GM03348 (cell line): ENCODE results near the gene CSE1L.
"Not testable (repeated sequence)": the region's sequence is repeated elsewhere in the genome, so short reads cannot be mapped to it uniquely, and the experiment has no call there.

Experiments used
- DNase-seq: peaks from one replicate; pipeline ENCODE4 v3.0.0; 2012; ENCODE audit warnings: low spot score

CSE1L gene

GRCh38 chr20:49063279-49063678 is 17.2 kb downstream of the CSE1L start:
- DNase-seq = no peak

DNA sequence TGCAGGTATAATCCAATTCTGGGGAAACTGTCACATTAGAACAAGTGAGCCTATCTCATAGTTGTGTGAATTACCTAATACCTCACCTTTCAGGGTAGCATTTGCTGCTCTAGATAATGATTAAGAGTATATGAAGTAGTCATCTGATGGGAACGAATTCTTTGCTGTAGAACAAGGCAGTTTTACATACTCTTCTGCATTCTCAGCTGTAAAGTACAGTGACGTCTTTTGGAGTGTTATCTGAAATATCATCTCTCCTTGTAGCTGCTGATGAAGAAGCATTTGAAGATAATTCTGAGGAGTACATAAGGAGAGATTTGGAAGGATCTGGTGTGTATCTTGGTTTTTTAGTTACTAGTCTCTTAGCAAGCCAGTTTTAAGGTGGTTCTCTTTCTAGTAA is 28.4 kb downstream of the CSE1L start:
- DNase-seq = no peak

DNA sequence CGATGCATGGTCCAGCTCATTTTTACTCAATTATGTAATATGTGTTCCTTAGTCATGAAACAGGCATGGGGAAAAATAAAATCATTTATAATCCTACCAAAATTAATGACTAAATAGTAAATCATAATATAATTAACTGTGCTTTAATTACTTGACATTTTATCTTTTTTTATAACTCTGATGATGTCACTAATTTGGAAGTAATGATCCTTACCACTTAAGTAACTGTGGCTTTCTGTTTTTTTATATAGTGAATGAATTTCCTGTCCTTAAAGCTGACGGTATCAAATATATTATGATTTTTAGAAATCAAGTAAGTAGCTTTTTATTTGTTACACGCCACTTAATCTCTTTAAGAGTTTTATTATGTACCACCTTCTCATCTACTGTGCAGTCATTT is 32.2 kb downstream of the CSE1L start:
- DNase-seq = no peak

- not testable (repeated sequence) for DNase-seq
Measured at GRCh38 chr20:49082295-49082694, 36.2 kb downstream of the CSE1L start.

GRCh38 chr20:49091104-49091503 is 45.0 kb downstream of the CSE1L start:
- no peak for DNase-seq

GRCh38 chr20:49091762-49092161 is 45.6 kb downstream of the CSE1L start:
- no peak for DNase-seq

DNA sequence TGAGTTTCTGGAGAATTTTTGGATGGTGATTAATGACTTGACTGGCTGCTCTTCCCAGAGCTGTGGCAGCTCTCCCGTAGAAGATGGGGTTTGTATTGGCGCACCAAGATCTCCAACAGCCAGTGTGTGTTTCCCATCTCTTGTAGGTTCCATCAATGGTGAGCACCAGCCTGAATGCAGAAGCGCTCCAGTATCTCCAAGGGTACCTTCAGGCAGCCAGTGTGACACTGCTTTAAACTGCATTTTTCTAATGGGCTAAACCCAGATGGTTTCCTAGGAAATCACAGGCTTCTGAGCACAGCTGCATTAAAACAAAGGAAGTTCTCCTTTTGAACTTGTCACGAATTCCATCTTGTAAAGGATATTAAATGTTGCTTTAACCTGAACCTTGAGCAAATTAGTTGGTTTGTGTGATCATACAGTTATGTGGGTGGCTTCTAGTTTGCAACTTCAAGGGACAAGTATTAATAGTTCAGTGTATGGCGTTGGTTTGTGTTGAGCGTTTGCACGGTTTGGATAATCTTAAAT is 50.2 kb downstream of the CSE1L start:
- no peak for DNase-seq

- DNase-seq = no peak
Measured at GRCh38 chr20:49097159-49097558, 51.0 kb downstream of the CSE1L start.

DNA sequence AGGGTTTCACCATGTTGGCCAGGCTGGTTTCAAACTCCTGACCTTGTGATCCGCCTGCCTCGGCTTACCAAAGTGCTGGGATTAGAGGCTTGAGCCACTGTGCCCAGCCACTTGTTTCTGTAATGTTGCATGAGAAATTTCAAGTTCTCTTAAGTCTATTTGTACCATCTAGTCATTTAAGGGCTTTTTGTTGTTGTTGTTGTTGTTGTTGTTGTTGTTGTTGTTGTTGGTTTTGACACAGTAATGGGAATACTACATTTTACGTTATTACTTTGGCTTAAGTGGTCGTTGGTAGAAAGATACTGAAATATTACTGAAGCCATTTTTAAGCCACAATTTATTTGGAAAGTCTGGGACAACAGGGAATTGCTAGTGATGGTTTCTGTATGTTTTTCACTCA is 52.0 kb downstream of the CSE1L start:
- no peak for DNase-seq

DNA sequence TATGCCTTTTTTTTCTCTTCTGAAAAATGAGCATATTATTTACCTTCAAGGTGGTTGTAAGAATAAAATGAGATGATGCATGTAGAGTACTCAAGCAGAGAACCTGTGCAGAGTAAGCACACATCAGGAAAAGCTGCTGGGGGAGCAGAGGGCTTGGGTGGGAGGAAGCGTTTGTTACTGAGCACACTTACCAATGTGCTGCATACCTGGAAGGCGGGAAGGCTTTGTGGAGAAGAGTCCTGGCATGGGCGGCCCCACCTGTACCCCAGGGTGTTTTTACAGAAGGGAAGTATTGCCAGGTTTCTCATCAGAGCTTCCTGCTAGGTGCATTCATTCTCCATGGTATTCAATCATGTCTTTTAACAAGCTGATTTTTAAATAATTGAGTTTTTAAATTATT is 52.9 kb downstream of the CSE1L start:
- no peak for DNase-seq

DNA sequence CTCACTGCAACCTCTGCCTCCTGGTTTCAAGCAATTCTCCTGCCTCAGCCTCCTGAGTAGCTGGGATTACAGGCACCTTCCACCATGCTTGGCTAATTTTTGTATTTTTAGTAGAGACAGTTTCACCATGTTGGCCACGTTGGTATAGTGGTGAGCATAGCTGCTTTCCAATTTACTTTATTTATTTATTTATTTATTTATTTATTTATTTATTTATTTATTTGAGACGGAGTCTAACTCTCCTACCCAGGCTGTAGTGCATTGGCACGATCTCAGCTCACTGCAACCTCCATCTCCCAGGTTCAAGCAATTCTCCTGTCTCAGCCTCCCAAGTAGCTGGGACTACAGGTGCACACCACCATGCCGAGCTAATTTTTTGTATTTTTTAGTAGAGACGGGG is 54.2 kb downstream of the CSE1L start:
- DNase-seq = not testable (repeated sequence)

GRCh38 chr20:49100972-49101371 is 54.9 kb downstream of the CSE1L start:
- no peak for DNase-seq

GRCh38 chr20:49103019-49103418 is 56.9 kb downstream of the CSE1L start:
- no peak for DNase-seq

DNA sequence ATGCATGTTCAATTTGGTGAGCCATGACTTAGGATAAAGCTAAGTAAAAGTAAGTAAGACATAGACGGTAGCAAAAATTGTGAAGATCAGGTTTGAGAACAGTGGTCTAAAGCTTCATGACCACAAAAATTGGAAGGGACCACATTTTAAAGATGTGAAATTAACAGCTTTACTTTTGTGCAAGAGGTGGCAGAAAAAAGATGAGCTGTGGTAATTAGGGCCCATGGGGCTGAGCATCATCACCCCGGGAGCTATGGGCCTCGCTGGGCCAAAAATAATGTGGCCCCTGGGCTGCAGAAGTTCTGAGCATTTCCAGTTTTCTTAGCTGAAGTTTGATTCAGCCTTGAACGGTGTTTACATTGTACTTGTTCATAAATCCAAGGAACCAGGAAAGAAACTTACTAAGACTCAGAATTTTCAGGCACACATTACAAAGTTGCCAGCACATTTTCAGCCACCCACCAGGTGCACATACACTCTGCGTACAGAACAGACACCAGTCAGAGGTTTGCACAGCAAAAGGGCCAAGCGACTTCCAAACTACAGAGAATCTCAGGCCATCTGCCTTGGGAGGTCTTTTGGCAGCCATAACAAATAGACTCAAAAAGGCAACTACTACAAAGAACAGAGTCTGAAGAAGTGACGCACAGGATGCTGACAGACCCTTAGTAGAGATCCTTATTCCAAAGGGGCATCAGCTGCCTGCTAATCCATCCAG is 57.7 kb downstream of the CSE1L start:
- no peak for DNase-seq

- no peak for DNase-seq
Measured at GRCh38 chr20:49104365-49104648, 58.2 kb downstream of the CSE1L start.

- not testable (repeated sequence) for DNase-seq
Measured at GRCh38 chr20:49104979-49105547, 59.0 kb downstream of the CSE1L start.

- no peak for DNase-seq
Measured at GRCh38 chr20:49106328-49106727, 60.2 kb downstream of the CSE1L start.

DNA sequence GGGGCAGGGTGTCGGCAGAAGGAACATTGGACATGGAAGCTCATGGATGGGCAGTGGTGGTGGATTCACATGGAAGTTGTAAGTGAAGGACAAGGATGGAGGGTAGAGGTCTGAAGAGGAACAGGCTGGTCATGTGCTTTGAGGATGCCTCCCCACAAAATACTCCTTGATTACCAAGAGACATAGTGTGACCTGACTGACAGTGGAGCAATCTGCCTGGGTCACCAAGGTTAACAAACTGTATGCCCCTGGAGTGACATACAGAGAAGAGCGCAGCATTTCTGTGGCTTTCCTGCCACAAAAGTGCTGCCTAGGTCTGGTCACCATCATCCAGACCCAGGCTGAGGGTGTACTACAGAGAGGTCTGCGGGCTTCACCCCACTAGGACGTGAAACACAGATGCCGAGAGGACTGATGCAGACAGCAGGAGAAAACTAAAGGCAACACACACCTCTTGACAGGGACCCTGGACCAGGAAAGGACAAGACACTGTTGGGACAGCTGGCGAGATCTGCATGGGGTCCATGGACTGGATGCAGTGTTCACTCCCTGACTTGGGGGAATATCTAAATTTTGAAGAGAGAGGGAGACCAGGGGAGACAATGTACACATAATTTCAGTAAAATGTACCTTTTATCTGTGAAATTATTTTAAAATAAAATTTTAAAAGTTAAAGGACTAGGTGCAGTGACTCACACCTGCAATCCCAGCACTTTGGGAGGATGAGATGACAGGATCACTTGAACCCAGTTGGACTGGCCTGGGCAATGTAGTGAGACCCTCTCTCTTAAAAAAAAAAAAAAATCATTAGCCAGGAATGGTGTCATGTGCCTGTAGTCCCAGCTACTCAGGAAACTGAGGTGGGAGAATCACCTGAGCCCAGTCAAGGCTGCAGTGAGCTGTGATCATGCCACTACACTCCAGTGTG is 64.9 kb downstream of the CSE1L start:
- no peak for DNase-seq

DNA sequence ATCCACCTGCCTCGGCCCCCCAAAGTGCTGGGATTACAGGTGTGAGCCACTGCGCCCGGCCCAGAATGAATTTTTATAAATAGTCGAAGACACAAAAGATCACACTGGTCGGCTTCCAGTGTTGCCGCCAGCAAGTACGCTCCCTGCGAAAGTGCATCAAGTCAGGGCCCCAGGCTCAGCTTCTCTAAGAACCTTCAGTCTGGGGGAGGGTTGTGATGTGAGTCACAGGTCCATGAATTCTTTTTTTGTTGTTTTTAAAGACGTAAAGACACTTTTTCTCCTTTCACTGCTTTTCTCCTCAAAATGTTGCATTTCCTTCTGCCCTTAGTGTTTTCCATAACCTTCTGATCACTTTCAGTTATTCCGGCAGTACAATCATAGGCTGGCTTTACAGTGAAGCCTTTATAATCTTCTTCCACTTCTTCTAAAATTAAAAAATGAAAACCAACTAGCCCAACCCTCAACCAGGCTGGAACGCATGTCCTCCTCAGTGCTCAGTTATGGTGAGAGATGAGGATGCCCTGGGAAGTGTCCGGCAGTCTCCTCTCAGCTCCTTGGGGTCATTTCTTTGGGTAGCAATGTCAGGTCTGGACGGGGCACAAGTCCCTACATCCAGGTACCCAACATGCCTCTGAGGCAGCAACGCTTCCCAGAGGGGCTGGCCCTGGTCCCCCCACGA is 66.6 kb downstream of the CSE1L start:
- DNase-seq = no peak

GRCh38 chr20:49115564-49115963 is 69.5 kb downstream of the CSE1L start:
- DNase-seq = peak; percentile 34

GRCh38 chr20:49118307-49118706 is 72.2 kb downstream of the CSE1L start:
- no peak for DNase-seq

DNA sequence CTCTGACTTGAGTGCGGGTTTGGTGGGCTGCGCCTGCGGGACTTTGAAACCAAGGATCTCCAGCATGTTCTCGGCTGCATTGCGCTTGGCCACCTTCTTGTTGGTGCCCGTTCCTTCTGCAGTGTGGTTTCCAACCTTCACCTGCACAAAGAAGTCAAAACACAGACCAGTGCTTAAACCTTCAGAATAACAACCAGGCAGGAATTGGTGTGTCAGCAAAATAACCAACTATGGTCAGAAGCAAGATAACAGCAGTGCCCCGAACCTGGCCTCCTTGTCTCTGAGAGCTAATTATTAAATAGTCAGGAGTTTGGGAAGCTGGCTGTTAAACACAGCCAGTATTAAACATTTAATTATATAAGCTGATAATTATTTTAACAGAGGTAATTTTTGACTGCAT is 73.9 kb downstream of the CSE1L start:
- no peak for DNase-seq
